Hematopoietic multipotent progenitor cell treated with erythropoietin and hydrocortisone succinate and interleukin-3 and kit ligand, for 15 days (in vitro differentiated cells): Measurements from ENCODE around the gene ZNF574.
"Not testable (repeated sequence)": the region's sequence is repeated elsewhere in the genome, so short reads cannot be mapped to it uniquely, and the experiment has no call there.

ENCODE experiments used
- DNase-seq: peaks from one replicate; pipeline ENCODE4 v3.0.0-alpha.2; 2015; ENCODE audit warnings: low spot score

ZNF574 gene

DNA sequence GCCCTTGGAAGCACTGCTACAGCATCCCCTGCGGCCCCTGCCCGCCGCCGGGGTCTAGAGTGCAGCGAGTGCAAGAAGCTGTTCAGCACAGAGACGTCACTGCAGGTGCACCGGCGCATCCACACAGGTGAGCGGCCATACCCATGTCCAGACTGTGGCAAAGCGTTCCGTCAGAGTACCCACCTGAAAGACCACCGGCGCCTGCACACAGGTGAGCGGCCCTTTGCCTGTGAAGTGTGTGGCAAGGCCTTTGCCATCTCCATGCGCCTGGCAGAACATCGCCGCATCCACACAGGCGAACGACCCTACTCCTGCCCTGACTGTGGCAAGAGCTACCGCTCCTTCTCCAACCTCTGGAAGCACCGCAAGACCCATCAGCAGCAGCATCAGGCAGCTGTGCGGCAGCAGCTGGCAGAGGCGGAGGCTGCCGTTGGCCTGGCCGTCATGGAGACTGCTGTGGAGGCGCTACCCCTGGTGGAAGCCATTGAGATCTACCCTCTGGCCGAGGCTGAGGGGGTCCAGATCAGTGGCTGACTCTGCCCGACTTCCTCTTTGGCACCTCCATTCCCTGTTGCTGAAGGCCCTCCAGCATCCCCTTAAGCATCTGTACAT, 4.9 kb downstream of the ZNF574 start:
- no peak for DNase-seq

DNA sequence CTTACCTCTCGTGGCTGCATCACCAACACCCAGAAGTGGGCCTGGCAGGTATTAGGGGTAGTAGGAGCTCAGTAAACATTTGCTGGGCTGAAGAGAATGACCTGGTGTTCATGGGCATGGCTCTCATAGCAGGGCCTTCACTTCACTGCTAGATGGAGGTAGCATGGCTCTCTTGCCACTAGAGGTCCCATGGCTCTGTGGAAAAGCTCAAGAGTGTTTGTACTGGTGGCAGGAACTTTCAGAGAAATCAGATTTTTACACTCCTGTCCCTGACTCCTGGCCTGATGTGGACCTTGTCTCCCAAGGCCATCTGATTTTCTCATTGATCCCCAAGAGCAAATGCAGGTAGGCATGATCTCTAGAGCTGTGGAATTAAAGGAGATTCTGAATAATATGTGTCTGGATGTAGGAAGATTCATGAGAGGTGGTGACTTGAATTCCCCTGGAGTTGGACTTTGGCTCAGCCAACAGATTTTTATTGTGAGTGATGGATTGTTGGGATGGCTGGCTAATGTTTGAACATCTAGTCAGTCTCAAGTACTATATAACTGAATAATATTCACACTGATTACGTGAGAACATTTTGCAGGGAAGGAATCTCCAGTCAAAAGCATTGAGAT, 5.7 kb downstream of the ZNF574 start:
- DNase-seq = no peak

DNA sequence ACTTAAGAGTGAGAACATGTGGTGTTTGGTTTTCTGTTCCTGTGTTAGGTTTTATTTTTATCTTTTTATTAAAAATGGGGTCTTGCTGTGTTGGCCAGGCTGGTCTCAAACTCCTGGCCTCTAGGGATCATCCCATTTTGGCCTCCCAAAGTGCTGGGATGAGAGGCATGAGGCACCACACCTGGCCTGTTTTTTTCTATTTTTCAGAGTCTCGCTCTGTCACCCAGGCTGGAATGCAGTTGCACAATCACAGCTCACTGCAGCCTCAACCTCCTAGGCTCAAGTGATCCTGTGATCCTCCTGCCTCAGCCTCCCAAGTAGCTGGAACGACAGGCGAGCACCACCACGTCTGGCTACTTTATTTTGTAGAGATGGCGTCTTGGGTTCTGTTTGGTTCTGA, 7.6 kb downstream of the ZNF574 start:
- no peak for DNase-seq

DNA sequence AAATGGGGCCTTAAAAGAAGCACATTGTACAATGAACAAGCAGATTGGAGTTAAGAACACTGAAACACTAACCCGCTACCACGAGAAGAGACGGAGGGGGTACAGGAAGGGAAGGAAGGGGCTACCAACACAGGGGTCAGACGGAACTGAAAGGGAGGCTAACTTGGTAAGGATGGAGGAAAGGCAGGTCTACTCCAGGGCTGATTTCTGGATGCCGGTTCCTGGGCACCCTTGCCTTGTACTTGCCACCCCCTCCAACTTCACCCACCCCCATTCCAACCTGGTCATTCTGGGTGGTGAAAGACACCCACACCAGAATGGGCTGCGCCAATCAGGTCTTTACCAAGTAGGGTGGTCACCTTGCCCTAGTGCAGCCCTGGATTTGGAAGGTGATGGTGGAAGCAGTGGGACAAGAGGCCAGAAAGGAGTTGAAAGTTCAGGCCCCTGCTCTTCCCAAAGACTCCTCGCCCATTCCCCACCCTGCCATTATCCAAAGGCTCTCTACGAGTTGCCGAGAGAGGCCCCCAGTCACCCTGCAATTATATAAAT, 10.3 kb downstream of the ZNF574 start:
- no peak for DNase-seq

DNA sequence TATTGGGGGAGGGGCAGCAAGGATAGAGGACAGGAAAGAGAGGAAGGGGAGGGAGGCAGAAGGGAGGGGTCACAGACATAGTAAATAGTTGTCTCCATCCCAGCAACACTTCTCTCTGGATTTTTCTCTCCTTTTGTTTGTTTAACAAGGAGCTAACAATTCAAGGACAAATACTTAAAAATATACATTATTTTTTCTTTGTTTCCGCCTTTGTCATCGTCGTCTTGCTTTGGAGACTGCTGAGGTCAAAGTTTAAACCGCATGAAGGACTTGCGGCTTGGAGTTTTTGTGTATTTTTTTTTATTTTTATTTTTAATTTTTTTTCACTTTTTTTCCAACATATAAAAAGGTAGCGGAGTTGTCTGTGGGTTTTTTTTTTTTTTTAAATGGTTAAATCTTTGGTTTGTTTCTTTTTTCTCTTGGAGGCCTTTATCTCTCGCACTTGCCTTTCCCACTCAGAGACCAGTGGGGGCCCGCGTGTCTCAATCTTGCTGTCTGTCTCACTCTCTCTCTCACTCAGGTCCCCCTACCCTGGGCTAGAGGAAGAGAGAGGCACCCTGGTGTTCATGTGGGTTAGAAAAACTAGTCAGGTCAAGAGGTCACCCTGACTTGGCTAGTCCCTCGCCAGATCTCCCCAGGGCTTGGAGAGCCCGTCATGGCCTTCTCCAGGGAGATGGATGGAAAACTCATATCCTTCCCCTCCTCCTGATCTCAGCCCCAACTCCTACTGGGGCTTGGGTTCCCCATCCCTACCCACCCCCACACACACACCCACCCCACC, 11.0 kb downstream of the ZNF574 start:
- DNase-seq = no peak

DNA sequence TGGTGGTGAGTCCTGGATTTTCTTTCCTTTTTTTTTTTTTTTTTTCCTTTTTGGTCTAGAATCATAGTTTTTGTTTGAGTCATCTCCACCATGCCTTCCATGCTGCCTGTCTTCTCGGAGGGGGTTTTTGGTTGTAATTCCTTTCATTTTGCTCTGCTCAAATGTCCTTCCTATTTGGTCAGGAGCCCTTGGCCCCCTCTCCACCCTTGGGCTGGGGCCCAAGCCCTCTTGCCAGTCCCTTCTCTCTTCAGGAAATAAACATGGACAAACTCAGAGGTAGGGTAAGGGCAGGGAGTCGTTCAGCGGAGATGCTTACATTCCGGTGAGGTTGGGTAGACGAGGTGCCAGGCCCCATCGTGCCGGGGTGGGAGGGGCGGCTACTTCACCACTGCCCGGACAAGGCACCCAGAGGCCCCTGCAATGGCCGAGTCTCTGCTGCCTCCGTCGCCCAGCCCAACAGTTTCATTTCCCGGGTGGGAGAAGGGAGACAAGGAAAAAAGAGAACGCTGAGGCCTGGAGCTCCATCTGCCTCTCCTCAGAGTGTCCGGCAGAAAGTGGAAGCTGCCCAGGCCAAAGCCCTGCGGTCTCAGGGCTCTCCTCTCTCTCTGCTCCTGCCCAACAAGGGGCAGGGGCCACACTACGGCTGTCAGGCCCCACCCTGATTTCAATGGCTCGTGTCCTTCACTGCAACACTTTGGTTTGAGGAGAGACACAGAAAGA, 12.7 kb downstream of the ZNF574 start:
- no peak for DNase-seq

DNA sequence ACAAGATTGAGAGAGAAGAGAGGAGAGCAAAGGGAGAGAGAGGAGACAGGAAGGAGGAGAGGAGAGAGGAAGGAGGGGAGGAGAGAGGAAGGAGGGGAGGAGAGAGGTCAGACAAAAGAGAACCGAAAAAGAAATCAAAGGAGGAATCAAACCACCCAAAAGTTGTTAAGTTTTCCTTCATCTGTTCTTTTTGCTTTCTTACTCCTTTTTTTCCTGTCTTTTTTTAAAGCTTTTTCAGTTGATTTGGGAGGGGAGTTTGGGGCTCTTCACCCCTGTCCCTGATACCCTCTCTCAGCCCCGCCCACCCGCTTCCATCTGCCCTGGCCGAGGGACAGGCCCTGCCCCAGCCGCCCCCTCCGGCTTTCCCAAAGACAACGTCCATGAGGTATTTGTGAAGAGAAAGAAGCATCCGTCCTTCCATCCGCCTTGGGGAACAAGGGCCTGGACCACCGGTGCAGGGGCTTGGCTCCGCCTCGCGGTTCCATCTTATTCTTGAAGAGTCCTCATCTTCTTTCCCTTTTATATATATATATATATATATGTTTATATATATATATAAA, 13.3 kb downstream of the ZNF574 start:
- DNase-seq = no peak

DNA sequence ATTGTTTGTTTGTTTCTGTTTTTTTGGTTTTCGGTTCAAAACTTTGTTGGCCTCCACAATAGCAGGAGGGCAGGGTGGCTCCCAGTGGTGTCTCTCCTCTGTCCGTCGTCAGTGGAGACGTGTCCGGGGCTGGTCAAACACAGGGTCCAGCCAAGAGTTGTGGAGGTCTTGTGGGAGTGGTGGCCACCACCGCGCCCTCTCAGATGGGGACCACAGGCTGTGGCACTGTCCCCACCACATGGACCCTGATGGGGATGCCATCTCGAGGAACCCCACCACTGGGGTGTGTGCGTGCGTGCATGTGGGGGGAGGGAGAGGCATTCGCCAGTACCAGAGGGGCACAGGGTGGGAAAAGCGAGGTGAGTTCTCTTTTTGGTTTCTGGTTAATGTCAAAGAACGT, 13.8 kb downstream of the ZNF574 start:
- DNase-seq = no peak

DNA sequence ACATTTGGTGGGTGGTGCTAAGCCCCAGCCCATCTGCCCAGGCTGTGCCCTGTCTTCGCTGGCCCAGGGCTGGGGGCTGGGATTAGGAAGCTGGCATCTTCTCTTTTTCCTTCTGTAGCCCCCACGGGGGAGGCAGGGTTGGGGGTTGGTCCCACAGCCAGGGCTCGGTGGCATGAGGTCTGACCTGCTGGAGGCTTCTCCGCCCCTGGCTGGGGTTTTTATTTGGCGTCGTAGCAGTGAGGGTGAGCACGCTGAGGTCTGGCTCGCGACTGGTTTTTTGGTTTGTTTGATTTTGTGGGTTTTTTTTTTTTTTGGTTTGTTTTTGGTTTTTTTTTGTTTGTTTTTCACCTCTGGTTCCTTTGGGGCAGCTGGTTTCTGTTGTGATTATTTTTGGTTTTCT, 14.7 kb downstream of the ZNF574 start:
- no peak for DNase-seq

DNA sequence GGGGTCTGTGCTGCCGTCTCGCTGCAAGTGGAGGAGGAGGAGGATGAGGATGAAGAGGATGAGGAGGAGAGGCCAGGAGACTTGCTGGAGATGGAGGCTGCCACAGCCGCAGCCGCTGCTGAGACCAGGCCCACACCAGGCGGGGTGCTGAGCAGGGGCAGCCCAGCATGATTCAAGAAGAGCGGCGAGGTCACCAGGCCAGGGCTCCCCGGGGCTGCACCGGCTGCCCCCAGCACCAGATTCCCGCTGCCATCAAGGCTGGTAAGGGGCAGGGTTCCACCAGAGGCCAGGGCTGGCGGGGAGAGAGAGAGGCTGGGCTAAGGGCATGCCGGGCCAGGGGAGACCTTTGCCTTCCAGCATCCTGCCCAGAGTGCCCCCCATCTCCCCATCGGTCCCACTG, 15.3 kb downstream of the ZNF574 start:
- no peak for DNase-seq

DNA sequence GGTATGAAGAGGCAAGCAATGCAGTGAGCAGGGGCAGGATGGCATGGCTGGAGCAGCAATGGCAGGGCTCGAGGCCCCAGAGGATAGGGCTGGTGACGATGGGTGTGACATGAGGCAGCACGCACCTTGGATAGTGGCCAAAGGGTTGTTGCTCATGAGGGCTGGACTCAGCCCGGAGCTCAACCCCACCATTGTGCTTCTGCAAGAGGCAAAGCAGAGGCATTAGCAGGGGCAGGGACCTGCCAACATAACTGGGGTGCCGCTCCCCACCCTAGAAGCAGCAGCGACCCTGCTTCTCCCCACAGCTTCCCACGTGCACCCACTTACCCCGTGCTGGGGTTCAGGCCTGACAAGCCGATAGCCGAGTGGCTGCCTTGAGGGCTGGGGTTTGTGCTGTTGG, 15.8 kb downstream of the ZNF574 start:
- peak; percentile 69 for DNase-seq

DNA sequence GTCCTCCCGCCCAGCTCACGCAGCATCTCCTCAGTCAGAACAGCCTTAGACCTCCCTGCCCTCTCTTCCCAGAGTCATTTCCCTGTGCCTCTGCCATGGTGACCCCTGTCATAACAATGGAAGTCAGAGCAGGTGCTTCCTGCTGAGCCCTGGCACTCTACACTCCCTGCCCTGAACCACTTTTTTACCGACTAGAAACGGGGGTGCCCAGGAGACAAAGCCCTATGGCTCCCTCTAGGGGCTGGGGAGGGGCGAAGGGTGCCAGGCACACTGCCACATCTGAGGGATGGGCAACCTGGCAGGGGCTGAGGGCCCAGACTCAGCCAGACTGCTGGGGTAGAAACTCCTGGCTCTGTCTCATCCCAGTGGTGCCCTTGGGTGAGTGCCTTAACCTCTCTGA, 16.4 kb downstream of the ZNF574 start:
- peak; percentile 57 for DNase-seq

DNA sequence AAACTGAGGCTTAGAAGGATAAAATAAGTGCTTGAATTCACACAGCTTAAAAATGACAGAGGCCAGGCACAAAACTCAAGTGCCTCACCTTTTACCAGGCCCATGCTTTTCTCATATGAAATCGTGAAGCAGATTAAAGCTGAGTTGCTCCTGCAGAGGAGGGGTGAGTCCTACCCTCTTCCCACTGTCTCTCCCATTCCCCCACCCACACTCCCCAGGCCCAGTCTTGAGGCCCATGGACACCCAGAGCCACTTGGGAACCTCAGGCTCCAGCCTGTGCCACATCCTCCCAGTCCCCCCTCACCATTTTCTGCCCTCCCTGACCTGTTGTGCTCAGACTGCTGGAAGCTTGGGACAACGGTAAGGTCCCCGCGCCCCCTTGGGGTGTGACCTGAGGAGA, 17.5 kb downstream of the ZNF574 start:
- DNase-seq = no peak

DNA sequence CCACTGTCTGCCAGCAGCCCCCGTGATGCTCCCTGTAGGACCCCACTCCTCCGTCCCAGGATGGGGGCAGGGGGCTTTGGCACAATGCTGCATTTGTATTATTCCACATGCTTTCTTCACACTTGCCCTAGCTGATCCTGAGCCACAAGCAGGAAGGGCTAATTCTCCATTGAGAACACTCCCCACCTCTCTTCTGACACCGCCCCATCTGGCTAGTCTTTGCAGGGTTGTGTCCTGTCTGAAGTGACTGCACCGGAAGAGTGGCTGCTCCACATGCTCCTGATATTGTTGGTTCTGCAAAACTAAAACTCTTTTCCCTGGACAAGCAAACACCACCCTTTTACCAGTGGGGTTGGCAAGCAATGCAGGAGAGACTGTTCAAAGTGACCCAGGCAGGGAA, 18.0 kb downstream of the ZNF574 start:
- no peak for DNase-seq

DNA sequence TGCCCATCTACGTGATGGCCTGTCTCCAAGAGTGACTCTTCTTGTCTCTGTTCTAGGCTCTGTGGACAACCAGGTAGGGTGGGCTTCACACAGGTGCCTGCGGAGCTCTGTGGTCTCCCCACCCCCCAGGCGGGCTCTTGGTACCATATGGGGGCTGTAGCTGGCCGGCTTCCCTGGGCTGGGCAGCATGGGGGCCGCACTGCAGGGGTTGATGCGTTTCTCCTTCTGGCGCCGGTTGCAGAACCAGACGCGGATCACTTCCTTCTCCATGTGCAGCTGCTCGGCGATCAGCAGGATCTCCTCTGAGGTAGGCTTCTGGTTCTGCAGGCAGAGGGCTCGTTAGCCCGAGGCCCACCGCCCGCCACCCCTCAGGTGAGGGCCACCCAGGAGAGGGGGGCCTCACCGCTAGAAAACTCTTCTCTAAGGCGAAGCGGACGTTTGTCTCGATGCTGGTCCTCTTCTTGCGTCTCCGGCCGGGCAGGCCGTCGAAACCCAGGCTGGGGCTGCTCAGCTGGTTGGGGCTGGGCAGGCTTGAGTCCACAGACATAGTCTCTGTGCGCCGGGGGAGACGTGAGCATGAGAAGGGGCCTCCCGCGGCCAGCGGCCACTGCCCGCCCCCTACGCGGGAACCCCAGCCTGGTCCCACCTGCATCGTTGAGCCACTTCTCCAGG, 19.3 kb downstream of the ZNF574 start:
- DNase-seq = no peak

DNA sequence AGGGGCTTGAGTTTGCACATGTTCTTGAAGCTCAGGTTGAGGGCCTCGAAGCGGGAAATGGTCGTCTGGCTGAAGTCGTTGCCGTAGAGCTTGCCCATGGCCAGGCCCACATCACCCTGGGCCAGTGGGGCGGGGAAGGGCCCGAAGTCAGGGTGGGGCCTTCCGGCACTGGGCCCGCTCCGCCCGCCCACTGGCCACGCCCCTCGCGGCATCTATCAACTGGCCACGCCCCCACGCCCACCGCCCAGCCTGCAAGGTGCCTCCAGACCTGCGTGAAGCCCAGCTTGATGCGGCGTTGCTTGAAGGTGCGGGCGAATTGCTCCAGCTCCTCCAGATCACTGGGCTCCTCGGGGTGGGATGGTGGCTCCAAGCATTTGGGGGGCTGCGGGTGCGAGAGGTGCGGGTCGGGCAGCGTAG, 19.9 kb downstream of the ZNF574 start:
- no peak for DNase-seq

DNA sequence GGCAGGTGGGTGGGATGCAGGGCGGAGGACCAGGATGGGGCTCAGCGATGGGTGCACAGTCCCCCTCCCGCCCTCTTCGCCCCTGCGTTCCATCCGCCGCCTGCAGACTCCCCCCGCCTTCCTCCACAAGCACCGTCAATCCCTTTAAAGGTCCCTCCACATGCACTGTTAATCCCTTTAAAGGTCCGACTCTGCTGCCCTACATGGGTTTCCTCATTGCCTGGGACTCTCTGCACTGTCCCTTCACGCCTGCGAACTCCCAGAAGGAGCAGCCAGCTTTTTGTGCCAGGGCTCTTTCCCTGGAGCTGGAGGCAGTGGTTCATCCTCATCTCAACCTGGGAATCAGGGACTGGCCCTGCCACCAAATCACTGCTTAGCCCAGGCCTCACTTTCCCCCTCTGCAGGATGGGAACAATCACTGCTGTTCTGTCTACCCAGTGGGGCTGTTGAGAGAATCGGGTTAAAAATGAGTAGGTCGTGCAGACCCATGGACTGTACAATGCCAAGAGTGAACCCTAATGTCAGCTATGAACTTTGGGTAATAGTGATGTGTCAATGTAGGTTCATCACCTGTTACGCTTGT, 20.4 kb downstream of the ZNF574 start:
- DNase-seq = no peak

DNA sequence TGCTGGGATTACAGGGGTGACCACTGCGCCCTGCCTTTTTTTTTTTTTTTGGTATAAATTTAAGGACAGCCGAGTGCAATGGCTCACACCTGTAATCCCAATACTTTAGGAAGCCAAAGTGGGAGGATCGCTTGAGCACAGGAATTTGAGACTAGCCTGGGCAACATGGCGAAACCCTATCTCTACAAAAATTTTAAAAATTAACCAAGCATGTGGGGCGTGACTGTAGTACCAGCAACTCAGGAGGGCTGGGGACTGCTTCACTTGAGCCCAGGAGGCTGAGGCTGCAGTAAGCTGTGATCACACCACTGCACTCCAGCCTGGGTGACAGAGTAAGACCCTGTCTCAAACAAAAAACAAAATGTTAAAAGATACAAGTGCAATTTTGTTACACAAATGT, 21.5 kb downstream of the ZNF574 start:
- DNase-seq = no peak

DNA sequence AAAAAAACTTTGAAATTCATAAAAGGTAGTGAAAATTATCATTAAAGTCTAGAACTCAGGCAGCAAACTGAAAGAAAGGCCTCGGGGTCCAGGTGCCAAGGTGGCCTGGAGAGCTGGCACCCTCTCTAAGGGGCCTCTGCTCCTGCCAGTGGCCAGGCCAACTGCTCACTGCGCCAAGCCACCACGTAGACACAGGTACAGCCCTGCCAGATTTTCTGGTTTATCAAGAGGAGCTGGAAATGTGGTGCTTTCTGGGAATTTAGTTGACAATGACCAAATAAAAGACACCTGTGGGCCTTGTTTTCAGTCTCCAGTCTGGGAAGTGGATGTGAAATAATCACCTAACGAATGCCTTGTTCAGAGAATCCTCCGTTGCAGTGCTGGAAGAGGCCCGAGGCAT, 22.8 kb downstream of the ZNF574 start:
- DNase-seq = no peak

DNA sequence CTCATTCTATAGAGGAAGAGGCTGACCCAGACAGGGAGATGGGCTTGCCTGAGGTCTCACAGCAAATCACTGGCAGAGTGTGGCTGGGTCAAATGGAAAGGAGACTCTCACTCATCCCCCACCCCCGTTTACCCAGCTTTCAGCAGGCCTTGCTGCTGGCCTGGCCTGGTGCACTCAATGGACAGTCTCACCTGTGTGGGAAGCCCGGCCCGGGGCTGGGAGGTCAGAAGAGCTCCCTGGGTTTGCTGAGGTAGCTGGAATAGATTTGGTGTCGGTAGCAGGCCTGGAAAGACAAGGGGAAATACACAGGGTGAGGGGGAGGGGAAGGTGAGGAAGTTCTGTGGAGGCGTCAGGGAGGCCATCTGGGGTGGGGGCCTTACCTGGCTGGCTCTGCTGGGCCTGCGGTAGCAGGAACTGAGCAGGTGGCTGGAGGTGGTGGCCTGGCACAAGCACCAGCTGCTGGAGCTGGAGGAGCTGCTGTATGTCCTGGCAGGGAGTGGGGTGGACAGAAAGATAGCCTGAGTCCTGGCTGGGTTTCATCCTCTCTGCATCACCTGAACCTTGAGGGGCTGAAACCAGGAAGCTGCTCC, 23.5 kb downstream of the ZNF574 start:
- no peak for DNase-seq

DNA sequence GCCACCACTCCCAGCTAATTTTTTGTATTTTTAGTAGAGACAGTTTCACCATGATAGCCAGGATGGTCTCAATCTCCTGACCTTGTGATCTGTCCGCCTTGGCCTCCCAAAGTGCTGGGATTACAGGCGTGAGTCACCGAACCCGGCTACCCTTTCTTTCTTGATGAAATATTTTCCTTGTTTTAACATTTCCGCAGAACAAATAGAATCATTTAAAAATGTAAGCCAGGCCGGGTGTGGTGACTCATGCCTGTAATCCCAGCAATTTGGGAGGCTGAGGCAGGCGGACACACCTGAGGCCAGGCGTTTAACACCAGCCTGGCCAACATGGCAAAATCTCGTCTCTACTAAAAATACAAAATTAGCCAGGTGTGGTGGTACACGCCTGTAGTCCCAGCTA, 24.3 kb downstream of the ZNF574 start:
- DNase-seq = not testable (repeated sequence)
